HG03558 (cell line): Measurements from ENCODE around the gene GRIN2D.

Experiments used
- ATAC-seq: cut with Tn5 transposase; IDR thresholded peaks from one replicate; pipeline ENCODE4 v1.9.1; 2021; ENCODE audit warnings: moderate number of reproducible peaks; ENCODE audit not compliant: unreplicated experiment; ENCODE audit errors: extremely low read depth

The GRIN2D gene

DNA sequence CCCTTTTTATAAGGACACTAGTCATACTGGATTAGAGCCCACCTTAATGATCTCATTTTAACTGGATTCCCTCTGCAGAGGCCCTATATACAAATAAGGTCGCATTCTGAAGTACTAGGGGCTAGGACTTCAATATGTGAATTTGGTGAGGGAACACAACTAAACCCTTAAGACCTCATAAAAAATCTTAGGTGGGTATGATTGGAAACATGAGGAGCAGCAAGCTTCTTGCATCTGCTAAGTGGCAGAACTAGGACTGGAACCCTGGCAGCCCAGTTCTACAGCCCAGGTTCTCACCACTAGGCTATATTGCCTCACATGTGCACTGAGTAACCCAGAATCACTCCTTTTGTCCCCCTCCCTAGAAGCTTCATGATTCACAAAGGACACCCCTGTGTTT lies 35.2 kb downstream of the GRIN2D start:
- no peak for ATAC-seq

DNA sequence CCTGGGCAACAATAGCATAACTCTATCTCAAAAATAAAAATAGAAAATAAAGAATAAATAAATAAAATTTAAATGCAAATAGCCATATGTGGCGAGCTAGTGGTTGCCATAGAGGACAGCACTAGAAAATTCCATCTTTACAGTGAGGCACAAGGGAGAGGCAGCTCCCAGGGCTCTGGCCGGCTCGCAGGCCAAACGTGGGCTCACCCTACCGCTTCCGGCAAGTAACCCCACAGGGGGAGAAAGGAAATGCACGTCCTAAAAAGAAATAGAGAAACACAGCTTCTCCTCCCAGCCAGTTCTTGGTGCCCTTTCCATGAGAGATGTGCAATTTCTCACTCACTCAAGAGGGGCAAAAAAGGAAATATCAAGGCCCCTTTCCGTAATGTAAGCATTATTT lies 39.9 kb downstream of the GRIN2D start:
- ATAC-seq: no peak

DNA sequence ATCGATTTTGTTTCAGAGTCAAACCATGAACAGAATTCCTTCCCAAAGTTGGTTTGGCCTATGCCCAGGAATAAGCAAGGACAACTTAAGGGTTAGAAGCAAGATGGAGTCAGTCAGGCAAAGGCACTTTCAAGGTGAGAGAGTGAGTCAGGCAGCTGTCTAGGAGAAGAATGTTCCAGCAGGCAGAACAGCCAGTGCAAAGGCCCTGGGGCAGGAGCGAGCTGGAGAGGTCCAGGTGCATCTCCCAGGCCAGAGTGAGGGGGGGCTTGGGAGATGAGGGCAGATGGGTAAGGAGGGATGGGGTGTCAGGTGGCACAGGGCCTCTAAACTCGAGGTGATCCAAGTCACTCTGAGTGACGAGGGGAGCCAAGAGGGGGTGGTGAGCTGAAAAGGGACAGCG lies 43.1 kb downstream of the GRIN2D start:
- ATAC-seq: no peak

DNA sequence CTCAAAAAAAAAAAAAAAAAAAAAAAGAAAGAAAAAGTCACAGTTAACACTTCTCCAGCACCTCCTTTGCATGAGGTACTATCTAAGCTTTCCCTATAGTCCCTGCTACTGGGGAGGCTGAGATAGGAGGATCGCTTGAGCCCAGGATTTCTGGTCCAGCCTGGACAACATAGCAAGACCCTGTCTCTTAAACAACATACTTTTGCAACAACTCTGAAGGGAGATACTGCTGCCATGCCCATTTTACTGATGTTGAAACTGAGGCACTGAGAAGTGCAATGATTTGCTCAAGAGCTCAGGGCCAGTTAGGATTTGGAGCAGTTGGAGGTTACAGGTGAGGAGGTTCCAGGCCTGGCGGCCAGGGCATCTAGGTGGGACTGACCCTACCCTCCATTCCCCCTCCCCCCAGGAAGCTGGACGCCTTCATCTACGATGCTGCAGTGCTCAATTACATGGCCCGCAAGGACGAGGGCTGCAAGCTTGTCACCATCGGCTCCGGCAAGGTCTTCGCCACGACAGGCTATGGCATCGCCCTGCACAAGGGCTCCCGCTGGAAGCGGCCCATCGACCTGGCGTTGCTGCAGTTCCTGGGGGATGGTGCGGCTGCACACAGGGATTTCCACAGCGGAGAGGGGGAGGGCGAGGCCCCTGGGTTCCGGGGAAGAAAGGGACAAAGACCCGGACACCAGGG lies 48.0 kb downstream of the GRIN2D start:
- ATAC-seq: no peak

DNA sequence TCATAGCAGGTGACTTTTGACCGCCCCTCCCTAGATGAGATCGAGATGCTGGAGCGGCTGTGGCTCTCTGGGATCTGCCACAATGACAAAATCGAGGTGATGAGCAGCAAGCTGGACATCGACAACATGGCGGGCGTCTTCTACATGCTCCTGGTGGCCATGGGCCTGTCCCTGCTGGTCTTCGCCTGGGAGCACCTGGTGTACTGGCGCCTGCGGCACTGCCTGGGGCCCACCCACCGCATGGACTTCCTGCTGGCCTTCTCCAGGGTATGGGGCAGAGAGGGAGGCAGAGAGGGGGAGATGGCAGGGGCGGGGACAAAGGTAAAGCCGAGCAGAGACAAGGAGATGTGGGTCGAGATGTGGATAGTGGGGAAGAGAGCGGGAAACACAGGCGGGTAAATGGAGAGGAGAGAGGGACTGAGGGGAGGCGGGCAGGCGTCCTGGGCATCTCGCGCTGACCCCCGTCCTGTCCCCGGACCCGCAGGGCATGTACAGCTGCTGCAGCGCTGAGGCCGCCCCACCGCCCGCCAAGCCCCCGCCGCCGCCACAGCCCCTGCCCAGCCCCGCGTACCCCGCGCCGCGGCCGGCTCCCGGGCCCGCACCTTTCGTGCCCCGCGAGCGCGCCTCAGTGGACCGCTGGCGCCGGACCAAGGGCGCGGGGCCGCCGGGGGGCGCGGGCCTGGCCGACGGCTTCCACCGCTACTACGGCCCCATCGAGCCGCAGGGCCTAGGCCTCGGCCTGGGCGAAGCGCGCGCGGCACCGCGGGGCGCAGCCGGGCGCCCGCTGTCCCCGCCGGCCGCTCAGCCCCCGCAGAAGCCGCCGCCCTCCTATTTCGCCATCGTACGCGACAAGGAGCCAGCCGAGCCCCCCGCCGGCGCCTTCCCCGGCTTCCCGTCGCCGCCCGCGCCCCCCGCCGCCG lies 48.9 kb downstream of the GRIN2D start:
- ATAC-seq: no peak

DNA sequence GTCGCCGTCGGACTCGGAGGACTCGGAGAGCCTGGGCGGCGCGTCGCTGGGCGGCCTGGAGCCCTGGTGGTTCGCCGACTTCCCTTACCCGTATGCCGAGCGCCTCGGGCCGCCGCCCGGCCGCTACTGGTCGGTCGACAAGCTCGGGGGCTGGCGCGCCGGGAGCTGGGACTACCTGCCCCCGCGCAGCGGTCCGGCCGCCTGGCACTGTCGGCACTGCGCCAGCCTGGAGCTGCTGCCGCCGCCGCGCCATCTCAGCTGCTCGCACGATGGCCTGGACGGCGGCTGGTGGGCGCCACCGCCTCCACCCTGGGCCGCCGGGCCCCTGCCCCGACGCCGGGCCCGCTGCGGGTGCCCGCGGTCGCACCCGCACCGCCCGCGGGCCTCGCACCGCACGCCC lies 49.8 kb downstream of the GRIN2D start:
- ATAC-seq: no peak
